Mesendoderm (in vitro differentiated cells): ENCODE measurements around the gene TMEM151B.

Experiments used
- DNase-seq: peaks from one replicate; pipeline ENCODE4 v3.0.0; 2013
- H2AK5ac ChIP-seq: 2 replicates; pipeline ENCODE4 v1.6.1; 2013; ENCODE audit warnings: low read length, inconsistent platforms
- H2BK120ac ChIP-seq: 2 replicates; pipeline ENCODE4 v1.6.1; 2013; ENCODE audit warnings: low read depth, mild to moderate bottlenecking, low read length, moderate library complexity, mixed read lengths
- H2BK15ac ChIP-seq: replicated peaks from 2 replicates; pipeline ENCODE4 v1.6.1; 2013; ENCODE audit warnings: low read depth, mild to moderate bottlenecking, moderate library complexity
- H2BK5ac ChIP-seq: 2 replicates; pipeline ENCODE4 v1.6.1; 2013; ENCODE audit warnings: low read length, inconsistent platforms
- H3K18ac ChIP-seq: 2 replicates; pipeline ENCODE4 v1.6.1; 2013; ENCODE audit warnings: mild to moderate bottlenecking, low read length, mixed read lengths
- H3K23ac ChIP-seq: one replicate; pipeline ENCODE4 v1.6.1; 2013; ENCODE audit warnings: low read length
- H3K27ac ChIP-seq: 2 replicates; pipeline ENCODE4 v1.5.1; 2013; ENCODE audit warnings: low read depth, mild to moderate bottlenecking, inconsistent platforms, low read length, moderate library complexity
- H3K27me3 ChIP-seq: 2 replicates; pipeline ENCODE4 v1.6.1; 2013; ENCODE audit warnings: low read length, control low read depth, mild to moderate bottlenecking, inconsistent platforms; ENCODE audit not compliant: insufficient read depth, poor library complexity
- H3K36me3 ChIP-seq: 2 replicates; pipeline ENCODE4 v1.6.1; 2013; ENCODE audit warnings: low read length, inconsistent platforms; ENCODE audit not compliant: control insufficient read depth, insufficient read depth
- H3K4ac ChIP-seq: one replicate; pipeline ENCODE4 v1.6.1; 2013; ENCODE audit warnings: low read depth, mild to moderate bottlenecking, low read length, moderate library complexity
- H3K4me1 ChIP-seq: 2 replicates; pipeline ENCODE4 v1.6.1; 2013; ENCODE audit warnings: low read depth, low read length, inconsistent platforms; ENCODE audit not compliant: control insufficient read depth
- H3K4me2 ChIP-seq: 2 replicates; pipeline ENCODE4 v1.6.1; 2013; ENCODE audit warnings: low read length
- H3K4me3 ChIP-seq: 2 replicates; pipeline ENCODE4 v1.5.1; 2013; ENCODE audit warnings: mild to moderate bottlenecking, low read length
- H3K56ac ChIP-seq: one replicate; pipeline ENCODE4 v1.6.1; 2013; ENCODE audit warnings: low read length
- H3K79me1 ChIP-seq: 2 replicates; pipeline ENCODE4 v1.6.1; 2013; ENCODE audit warnings: low read length, inconsistent platforms
- H3K79me2 ChIP-seq: 2 replicates; pipeline ENCODE4 v1.6.1; 2013; ENCODE audit warnings: mild to moderate bottlenecking, low read length; ENCODE audit not compliant: control insufficient read depth, insufficient read depth
- H3K9ac ChIP-seq: 2 replicates; pipeline ENCODE4 v1.6.1; 2013; ENCODE audit warnings: low read length, inconsistent platforms
- H4K5ac ChIP-seq: one replicate; pipeline ENCODE4 v1.6.1; 2013; ENCODE audit warnings: low read length
- H4K8ac ChIP-seq: one replicate; pipeline ENCODE4 v1.6.1; 2013; ENCODE audit warnings: low read depth, mild to moderate bottlenecking, control low read depth, low read length, moderate library complexity
- WGBS: extraction: QIAGEN DNeasy Blood & Tissue Kit; methylation state at CpG from one replicate; pipeline ENCODE4 v1.1.7; 2013; ENCODE audit warnings: low lambda C conversion rate, missing lambda C conversion rate; ENCODE audit not compliant: insufficient coverage; ENCODE audit errors: extremely low coverage; 5-methylcytosine and 5-hydroxymethylcytosine counted together

Gene TMEM151B

DNA sequence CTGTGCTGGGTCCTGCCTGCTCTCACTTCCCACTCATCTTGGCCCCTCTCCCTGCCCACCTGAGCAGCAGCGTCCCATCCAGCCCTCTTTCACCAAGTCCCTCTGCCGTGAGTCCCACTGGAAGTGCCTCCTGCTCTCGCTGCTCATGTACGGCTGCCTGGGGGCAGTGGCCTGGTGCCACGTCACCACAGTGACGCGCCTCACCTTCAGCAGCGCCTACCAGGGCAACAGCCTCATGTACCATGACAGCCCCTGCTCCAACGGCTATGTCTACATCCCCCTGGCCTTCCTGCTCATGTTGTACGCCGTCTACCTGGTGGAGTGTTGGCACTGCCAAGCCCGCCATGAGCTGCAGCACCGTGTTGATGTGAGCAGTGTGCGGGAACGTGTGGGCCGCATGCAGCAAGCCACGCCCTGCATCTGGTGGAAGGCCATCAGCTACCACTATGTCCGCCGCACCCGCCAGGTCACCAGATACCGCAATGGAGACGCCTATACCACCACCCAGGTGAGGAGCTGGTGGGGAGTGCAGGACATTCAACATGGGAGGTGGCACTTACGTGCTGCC is 2.8 kb downstream of the TMEM151B start:
- Histone ChIP-seq H3K56ac (no peak overlapping the region), H4K5ac (no peak overlapping the region), H3K4me3 (no peak overlapping the region), H2BK15ac (no peak overlapping the region), H3K4me1 (no peaks in the 10 kb centered on the region), H3K23ac (no peak overlapping the region), H3K27ac (no peak overlapping the region), H3K79me2 (no peaks in the 10 kb centered on the region), H3K4me2 (no peak overlapping the region), H2AK5ac (no peak overlapping the region), H4K8ac (no peak overlapping the region), H2BK120ac (no peak overlapping the region), H2BK5ac (no peak overlapping the region), H3K4ac (no peak overlapping the region), H3K9ac (no peak overlapping the region), H3K27me3 (no peaks in the 10 kb centered on the region), H3K79me1 (no peaks in the 10 kb centered on the region), H3K18ac (no peak overlapping the region), H3K36me3 (no peaks in the 10 kb centered on the region)
- no peak for DNase-seq
- no CpG with 5 or more reads among the region's 23 CpGs for WGBS

DNA sequence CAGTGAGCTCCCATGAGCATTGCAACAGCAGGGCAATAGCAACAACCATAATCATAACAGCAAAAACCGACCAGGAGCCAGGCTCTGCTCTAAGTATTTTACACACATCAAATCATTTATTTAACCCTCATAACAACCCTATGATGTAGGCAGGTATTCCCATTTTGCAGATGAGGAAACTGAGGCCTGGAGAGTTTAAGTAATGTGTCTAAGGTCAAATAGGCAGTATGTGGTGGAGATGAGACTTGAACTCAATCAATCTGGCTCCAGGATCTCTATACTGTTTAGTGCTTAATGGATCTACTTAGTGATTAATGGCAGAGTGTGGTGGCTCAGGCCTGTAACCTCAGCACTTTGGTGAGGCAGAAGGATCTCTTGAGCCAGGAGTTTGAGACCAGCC is 3.4 kb downstream of the TMEM151B start:
- Histone ChIP-seq H4K5ac (no peak overlapping the region), H3K4me3 (no peak overlapping the region), H2BK5ac (no peak overlapping the region), H3K27ac (no peak overlapping the region), H4K8ac (no peak overlapping the region), H3K4me1 (no peaks in the 10 kb centered on the region), H3K4me2 (no peak overlapping the region), H3K36me3 (no peaks in the 10 kb centered on the region), H3K27me3 (no peaks in the 10 kb centered on the region), H3K18ac (no peak overlapping the region), H3K56ac (no peak overlapping the region), H3K79me1 (no peaks in the 10 kb centered on the region), H2AK5ac (no peak overlapping the region), H3K79me2 (no peaks in the 10 kb centered on the region), H3K23ac (no peak overlapping the region), H3K4ac (no peak overlapping the region), H2BK120ac (no peak overlapping the region), H2BK15ac (no peak overlapping the region), H3K9ac (no peak overlapping the region)
- DNase-seq = no peak
- no CpG with 5 or more reads among the region's 1 CpG for WGBS

DNA sequence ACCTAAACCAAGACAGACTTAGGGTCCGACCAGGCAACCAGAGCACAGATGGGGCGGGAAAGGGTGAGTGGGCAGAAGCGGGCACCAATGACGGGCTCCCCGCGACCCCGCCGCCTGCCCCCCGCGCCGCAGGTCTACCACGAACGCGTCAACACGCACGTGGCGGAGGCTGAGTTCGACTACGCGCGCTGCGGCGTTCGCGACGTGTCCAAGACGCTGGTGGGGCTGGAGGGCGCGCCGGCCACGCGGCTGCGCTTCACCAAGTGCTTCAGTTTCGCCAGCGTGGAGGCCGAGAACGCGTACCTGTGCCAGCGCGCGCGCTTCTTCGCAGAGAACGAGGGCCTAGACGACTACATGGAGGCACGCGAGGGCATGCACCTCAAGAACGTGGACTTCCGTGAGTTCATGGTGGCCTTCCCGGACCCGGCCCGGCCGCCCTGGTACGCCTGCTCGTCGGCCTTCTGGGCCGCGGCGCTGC is 5.1 kb downstream of the TMEM151B start:
- Histone ChIP-seq H3K4me2 (no peak overlapping the region), H3K4me1 (no peaks in the 10 kb centered on the region), H3K4me3 (no peak overlapping the region), H3K4ac (no peak overlapping the region), H3K56ac (no peak overlapping the region), H3K23ac (no peak overlapping the region), H3K36me3 (no peaks in the 10 kb centered on the region), H3K27me3 (no peaks in the 10 kb centered on the region), H3K27ac (no peak overlapping the region), H4K5ac (no peak overlapping the region), H4K8ac (no peak overlapping the region), H2BK5ac (no peak overlapping the region), H3K79me1 (no peaks in the 10 kb centered on the region), H2BK15ac (no peak overlapping the region), H3K9ac (no peak overlapping the region), H2AK5ac (no peak overlapping the region), H2BK120ac (no peak overlapping the region), H3K79me2 (no peaks in the 10 kb centered on the region), H3K18ac (no peak overlapping the region)
- no CpG with 5 or more reads among the region's 59 CpGs for WGBS
- no peak for DNase-seq

DNA sequence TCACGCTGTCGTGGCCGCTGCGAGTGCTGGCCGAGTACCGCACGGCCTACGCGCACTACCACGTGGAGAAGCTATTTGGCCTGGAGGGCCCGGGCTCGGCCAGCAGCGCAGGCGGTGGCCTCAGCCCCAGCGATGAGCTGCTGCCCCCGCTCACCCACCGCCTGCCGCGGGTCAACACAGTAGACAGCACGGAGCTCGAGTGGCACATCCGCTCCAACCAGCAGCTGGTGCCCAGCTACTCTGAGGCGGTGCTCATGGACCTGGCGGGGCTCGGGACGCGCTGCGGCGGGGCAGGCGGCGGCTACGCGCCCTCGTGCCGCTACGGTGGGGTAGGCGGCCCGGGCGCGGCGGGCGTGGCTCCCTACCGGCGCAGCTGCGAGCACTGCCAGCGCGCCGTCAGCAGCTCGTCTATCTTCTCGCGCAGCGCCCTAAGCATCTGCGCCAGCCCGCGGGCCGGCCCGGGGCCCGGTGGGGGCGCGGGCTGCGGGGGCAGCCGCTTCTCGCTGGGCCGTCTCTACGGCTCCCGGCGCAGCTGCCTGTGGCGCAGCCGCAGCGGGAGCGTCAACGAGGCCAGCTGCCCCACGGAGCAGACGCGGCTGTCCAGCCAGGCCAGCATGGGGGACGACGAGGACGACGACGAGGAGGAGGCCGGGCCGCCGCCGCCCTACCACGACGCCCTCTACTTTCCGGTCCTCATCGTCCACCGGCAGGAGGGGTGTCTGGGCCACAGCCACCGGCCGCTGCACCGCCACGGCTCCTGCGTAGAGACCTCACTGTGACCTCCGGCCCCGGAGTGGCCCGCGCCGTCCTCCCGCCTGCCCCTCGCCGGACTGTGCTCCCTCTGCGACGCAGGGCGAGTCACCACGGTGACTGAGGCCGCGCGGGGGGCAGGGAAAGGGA is 5.7 kb downstream of the TMEM151B start:
- no peak overlapping the region for H3K27ac ChIP-seq

DNA sequence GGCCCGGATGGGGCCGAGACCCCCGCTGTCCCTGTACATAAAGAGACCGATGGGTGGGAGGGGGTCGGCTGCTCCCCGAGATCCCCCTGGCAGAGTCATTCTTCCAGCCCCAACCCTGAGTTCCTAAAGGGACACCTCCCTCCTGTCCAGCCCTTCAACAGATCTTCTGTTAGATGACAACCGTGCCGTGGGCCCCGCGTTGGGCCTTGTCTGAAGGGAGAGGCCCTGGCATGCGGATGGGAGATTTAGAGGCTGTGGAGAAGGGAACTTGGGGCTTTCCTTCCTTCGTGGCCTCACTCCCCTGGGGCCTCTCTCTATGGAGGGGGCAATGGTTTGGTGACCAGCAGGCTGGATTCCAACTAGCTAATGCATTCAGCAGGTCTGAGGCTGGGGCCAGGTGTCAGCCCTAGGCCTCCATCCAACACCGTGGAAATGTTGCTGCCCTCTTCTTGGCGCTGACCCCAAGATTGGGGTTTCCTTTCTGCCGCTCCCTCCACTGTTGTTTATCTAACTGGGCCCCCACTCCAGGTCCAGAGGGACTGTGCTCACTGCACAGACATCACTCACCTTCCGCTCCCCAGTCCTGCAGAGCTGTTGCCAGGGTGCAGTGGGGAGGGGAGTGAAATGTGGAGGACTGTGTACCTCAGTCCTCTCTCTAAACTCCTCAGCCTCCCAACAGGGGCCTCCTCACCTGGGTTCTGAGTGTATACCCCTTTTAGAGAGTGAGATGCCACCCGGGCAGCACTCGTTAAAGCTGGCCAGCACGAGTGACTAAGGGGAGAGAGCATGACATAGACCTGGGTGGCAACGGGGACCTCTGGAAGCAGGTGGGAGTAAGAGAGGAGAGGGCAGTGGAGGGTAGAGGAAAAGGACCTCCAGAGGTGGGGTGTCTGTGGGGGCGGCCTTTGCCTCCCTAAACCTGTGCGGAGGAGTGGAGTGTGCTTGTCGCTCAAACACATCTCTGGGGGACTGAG is 6.7 kb downstream of the TMEM151B start:
- H2AK5ac ChIP-seq = no peak overlapping the region
- no peak overlapping the region for H3K56ac ChIP-seq
- no peak overlapping the region for H4K5ac ChIP-seq
- no CpG with 5 or more reads among the region's 23 CpGs for WGBS
- H3K36me3 ChIP-seq = no peaks in the 10 kb centered on the region
- no peaks in the 10 kb centered on the region for H3K79me2 ChIP-seq
- H3K4me1 ChIP-seq = no peaks in the 10 kb centered on the region
- H2BK5ac ChIP-seq = no peak overlapping the region
- no peak overlapping the region for H3K4me2 ChIP-seq
- H3K27ac ChIP-seq = no peak overlapping the region
- H3K79me1 ChIP-seq = no peaks in the 10 kb centered on the region
- H3K18ac ChIP-seq = no peak overlapping the region
- DNase-seq = no peak
- no peak overlapping the region for H3K4me3 ChIP-seq
- no peak overlapping the region for H4K8ac ChIP-seq
- no peak overlapping the region for H3K9ac ChIP-seq
- no peak overlapping the region for H3K23ac ChIP-seq
- no peak overlapping the region for H3K4ac ChIP-seq
- H3K27me3 ChIP-seq = no peaks in the 10 kb centered on the region
- no peak overlapping the region for H2BK120ac ChIP-seq
- no peak overlapping the region for H2BK15ac ChIP-seq

More for the DNA sequence above, 5.7 kb downstream of the TMEM151B start:
- H3K23ac ChIP-seq = no peak overlapping the region
- H3K56ac ChIP-seq = no peak overlapping the region
- no peaks in the 10 kb centered on the region for H3K4me1 ChIP-seq
- no peaks in the 10 kb centered on the region for H3K27me3 ChIP-seq
- H3K36me3 ChIP-seq = no peaks in the 10 kb centered on the region
- no CpG with 5 or more reads among the region's 109 CpGs for WGBS
- no peak overlapping the region for H4K8ac ChIP-seq
- no peak overlapping the region for H3K18ac ChIP-seq
- no peak overlapping the region for H2BK15ac ChIP-seq
- no peak overlapping the region for H2BK120ac ChIP-seq
- no peaks in the 10 kb centered on the region for H3K79me1 ChIP-seq
- H2BK5ac ChIP-seq = no peak overlapping the region
- no peak overlapping the region for H2AK5ac ChIP-seq
- no peaks in the 10 kb centered on the region for H3K79me2 ChIP-seq
- no peak overlapping the region for H3K9ac ChIP-seq
- no peak for DNase-seq
- no peak overlapping the region for H4K5ac ChIP-seq
- H3K4ac ChIP-seq = no peak overlapping the region
- H3K4me3 ChIP-seq = no peak overlapping the region
- no peak overlapping the region for H3K4me2 ChIP-seq
